Occipital lobe (tissue), 2 donors: ENCODE data around the gene ZNF574. TPM values are rescaled to one million over a fixed set of nuclear protein-coding genes. Genes with fewer than 3 reads are reported as not detected.

Source experiments
- DNase-seq: peaks from one replicate; lab custom pipeline; 2025; lab: John Stamatoyannopoulos, UW
- total RNA-seq: library from RNA; depleted of rRNA; stranded (reverse); fragments of >200 nt; gene quantifications from one replicate; pipeline ENCODE4 v1.2.3, GENCODE V29; 2014

ZNF574 gene
- total RNA-seq, 1 donor from 2014 or later = 11.1 TPM

GRCh38 chr19:42054205-42054604 lies 21.8 kb upstream of the ZNF574 start:
- no peak for DNase-seq

GRCh38 chr19:42057846-42058245 lies 18.1 kb upstream of the ZNF574 start:
- no peak for DNase-seq

GRCh38 chr19:42059196-42059595 lies 16.8 kb upstream of the ZNF574 start:
- no peak for DNase-seq

- DNase-seq = no peak
These were observed 15.8 kb upstream of the ZNF574 start for GRCh38 chr19:42060117-42060516.

- no peak for DNase-seq
These were observed 13.6 kb upstream of the ZNF574 start for GRCh38 chr19:42062381-42062780.

GRCh38 chr19:42064432-42064831 lies 11.5 kb upstream of the ZNF574 start:
- no peak for DNase-seq

GRCh38 chr19:42065051-42065450 lies 10.9 kb upstream of the ZNF574 start:
- no peak for DNase-seq

DNA sequence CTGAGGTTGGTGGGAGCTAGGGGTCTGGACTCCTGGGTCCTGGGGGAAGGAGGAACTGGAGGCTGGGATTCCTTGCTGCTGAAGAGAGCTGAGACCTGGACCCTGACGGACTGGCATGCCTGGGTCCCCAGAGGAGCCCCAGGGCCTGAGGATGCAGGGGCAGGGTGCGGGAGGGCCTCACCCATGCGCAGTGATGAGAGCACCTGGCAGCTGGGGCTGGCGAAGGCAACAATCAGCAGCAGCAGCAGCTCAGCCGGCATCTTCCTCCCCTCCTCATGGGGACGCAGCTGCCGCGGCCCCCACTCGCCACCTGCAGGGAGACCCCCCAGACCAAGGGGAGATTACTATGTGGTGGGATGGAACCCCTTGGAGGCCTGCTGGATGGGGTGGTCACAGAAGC lies 10.5 kb upstream of the ZNF574 start:
- no peak for DNase-seq

DNA sequence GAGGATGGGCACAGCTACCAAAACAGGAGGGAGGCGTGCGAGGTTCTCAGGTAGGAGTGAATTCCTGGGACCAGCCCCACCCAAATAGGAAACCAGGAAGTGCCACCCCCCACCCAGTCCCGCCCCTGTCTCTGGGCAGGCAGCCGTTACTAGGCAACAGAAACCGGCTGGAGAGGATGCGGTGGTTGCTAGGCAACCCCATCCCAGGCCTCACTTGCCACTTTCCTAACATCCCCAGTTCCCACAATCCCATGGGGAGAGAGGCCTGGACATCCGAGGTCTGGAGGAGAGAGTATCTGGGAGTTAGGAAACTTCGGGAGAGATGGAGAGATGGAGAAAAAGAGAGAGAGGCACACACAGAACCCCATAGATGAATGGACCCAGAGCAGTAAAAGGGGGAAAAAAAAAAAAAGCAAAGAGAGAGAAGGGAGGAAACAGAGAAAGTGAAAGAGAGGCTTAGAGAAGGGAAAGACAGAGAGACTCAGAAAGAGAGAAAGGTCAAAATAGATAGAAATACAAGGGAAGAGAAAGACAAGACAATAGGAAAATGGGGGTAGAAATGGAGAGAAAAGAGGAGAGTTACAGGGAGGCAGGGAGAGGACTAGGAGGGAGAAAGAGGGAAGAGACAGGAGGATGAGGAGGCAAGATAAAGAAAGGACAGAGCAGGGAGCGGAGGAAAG lies 9.8 kb upstream of the ZNF574 start:
- peak; percentile 39 for DNase-seq

DNA sequence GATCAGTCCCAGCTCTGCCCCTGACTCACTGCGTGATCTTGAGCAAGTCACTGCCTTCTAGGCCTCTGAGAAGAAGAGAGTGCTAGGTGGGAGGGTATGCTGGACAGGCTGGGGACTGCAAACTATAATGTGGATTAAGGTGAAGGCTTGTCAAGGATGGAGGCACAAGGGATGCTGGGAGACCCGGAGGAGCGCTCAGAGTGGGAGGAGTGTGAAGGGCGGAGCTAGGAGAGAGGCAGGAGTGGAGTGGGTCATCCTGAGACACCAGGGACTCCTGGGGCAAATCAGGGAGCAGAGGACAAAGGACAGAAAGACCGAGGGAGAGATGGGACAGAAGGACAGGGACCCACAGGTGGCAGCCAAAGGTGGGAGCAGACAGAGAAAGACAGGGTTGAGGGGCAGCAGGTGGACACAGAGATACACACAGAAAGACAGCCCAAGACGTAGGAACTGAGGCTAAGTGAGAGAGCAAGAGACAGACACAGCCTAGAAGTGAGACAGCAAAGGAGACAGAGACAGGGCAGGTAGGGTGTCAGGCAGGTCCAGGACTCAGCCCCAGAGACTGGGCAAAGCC lies 8.6 kb upstream of the ZNF574 start:
- no peak for DNase-seq

- DNase-seq = no peak
These were observed 7.6 kb upstream of the ZNF574 start for GRCh38 chr19:42068361-42068755.

DNA sequence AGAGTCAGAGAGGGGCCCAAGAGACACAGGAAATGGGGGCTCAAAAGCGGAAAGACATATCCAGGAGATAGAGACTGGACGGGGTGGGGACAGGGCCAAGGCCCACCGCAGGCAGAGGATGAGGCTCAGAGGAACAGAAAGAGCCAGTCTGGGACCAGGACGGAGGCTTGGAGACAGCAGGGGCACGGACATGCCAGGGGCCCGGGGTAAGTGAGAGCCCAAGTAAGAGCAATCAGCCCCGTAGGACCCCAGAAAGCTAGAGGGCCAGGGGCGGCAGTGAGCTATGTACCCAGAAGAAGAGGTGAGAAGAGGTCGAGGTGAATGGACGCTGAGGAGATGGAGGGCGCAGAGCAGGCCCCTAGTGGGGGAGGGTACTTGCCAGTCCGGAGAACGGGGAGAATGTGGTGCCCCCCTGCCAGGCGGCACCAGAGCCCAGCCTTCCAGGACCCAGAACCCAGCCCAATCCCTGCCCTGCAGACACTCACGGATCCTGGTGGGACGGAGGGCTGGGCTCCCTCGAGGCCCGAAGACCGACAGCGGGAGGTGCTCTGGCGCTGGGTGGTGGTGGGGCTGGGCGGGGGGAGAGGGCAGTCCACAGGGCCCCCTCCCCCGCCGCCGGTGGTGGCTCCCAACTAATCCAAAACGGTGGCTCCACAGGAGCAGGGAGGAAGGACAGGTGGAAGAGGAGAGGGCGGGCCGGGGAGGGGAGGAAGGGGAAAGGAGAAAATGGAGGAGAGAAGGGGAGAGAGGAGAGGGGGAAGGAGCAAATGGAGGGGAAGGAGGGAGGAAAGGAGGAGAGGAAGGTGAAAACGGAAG lies 7.0 kb upstream of the ZNF574 start:
- no peak for DNase-seq

GRCh38 chr19:42069619-42070351 lies 6.2 kb upstream of the ZNF574 start, which contains the start of gene GRIK5:
TSS of gene GRIK5 (minus strand) at chr19:42070206. CDS start at chr19:42065770, 4,436 bp downstream.
- DNase-seq = peak; percentile 41

DNA sequence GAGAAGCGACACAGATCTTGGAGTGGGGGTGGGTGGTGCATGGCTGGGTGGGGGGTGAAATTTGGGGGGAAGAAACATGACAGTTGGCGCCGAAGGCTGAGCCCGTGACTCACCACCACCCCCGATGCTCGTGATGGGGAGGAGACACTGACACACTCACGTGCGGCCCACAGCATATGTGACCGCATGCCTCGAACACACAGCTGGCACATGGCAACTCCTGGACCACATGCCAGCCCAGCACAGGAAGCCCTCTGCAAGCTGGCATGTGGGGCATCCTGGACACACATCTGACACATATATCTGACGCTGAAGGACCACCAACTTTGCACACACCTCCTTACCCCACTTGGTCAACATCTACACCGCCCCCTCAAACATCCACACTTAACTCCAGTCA lies 4.7 kb upstream of the ZNF574 start:
- no peak for DNase-seq

- DNase-seq = peak; percentile 22
These were observed 1.2 kb upstream of the ZNF574 start for GRCh38 chr19:42074513-42075363.

GRCh38 chr19:42075364-42075615 lies 676 bp upstream of the ZNF574 start:
- no peak for DNase-seq

DNA sequence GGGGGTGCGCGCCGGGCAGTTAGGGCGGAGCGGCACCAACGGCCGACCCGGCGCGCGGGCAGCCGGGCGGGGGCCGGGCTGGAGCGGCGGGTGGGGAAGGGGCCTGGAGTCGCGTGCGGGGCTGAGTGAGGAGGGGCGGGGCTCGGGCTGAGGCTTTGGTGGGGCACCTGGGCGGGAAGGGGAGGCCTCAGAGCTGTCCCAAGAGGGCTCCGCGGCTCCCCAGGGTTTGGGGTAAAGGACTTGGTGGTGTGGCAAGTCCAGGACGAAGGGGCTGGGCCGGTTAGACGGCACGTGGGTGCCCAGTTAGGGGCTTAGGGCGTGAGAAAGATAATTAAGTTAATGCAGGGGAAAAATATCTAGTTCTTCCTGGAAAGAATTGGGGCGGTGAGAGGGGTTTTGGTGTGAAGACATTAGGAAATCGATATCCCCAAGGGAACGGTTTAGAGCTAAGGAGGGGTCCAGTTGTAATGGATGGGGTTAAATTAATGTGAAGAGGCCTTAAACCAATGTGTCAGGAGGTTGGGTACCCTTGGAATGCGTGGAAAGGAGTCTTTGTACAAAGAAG lies 496 bp downstream of the ZNF574 start:
- no peak for DNase-seq

DNA sequence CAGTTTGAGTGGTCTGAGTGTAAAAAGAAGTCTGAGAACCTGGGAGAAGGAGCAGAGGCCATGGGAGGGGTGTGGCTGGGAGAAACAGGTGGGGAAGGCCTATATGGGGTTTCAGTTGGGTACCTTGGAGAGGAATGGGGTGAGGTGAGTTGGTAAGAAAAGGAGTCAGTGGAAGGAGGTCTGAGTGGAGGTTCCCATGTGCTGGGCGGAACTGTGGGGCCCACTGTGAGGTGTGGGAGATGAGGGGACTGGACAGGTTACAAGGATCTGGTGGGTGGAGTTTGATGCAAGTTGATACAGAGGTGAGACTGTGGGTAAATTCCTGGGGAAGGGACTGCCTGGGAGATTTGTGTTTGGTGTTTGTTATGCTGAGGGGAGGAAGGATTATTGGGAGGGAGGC lies 2.1 kb downstream of the ZNF574 start:
- DNase-seq = no peak

GRCh38 chr19:42078538-42079275 lies 2.7 kb downstream of the ZNF574 start:
- DNase-seq = no peak

DNA sequence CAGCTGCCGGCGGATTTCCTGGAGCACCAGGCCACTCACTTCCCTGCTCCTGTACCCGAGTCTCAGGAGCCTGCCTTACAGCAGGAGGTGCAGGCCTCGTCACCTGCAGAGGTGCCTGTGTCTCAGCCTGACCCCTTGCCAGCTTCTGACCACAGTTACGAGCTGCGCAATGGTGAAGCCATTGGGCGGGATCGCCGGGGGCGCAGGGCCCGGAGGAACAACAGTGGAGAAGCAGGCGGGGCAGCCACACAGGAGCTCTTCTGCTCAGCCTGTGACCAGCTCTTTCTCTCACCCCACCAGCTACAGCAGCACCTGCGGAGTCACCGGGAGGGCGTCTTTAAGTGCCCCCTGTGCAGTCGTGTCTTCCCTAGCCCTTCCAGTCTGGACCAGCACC lies 3.3 kb downstream of the ZNF574 start:
- DNase-seq = no peak
